Endothelial cell of hepatic sinusoid (primary cell): ENCODE measurements around the gene SRSF9.
"Not testable (repeated sequence)": the region's sequence is repeated elsewhere in the genome, so short reads cannot be mapped to it uniquely, and the experiment has no call there.

Experiments
- in situ Hi-C: cut with HindIII; loops from 2 replicates; pipeline ENCODE4 v1.10.0; 2017; ENCODE audit warnings: low sequenced_read_pairs

SRSF9 gene, protein sequence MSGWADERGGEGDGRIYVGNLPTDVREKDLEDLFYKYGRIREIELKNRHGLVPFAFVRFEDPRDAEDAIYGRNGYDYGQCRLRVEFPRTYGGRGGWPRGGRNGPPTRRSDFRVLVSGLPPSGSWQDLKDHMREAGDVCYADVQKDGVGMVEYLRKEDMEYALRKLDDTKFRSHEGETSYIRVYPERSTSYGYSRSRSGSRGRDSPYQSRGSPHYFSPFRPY

DNA sequence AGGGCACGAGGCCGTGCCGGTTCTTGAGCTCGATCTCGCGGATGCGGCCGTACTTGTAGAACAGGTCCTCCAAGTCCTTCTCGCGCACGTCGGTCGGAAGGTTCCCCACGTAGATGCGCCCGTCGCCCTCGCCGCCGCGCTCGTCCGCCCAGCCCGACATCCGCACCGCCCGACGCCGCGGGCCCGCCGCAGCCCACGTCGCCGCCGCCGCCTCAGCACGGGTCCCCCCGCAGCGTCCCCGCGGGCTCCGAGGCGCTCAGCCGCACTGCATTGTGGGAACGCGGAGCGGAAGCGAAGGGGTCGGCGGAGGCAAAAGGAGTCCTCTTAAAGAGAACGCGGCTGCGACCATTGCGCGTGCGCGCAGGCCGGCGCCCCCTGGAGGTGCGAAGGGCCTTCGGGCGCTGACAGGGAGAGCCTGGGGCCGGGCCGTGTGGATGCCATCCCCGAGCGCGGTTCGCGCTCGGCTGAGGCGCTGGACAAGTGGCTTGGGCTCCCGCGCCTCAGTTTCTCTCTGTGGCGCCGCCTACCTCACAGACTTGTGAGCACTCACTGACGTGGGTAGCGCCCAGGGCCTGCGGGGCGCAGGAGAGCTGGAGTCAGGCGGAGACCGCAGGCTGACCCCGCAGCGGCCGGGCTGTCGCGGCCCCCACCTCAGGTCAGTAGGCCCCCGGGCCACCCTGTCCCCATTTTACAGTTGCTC lies at the start of gene SRSF9:
Gene SRSF9, minus strand, starts transcription at position 299 of the 700 bp plus-strand sequence. Its CDS starts 139 bp downstream, at position 160.
- in situ Hi-C loops, result no loop called here

DNA sequence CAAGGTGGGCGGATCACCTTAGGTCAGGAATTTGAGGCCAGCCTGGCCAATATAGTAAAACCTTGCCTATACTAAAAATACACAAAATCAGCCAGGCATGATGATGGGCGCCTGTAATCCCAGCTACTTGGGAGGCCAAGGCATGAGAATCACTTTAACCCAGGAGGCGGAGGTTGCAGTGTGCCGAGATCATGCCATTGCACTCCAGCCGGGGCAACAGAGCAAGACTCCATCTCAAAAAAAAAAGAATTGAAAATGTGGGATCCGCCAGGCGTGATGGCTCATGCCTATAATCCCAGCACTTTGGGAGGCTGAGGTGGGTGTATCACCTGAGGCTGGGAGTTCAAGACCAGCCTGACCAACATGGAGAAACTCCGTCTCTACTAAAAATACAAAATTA lies 49.8 kb upstream of the SRSF9 start:
- in situ Hi-C loops, result not testable (repeated sequence)

DNA sequence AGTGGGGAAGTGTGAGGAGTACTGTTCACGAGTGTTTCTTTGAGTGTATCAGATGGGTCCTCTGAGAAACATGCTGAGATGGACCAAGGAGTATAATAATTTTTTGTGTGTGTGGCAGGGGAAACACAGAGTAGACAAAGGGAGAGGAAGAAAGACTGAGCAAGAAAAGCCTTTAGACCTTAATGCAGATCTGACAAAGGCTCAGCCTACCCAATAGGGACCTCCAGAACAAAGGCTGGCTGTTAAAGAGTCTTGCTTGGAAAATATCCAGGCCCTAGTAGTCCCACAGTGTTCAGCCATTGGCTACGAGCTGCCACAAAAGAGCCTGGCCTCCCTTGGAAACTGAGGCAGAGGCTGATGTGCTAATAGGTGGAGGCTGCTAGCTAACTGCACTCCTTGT lies 45.9 kb upstream of the SRSF9 start:
- in situ Hi-C loops, result no loop called here

DNA sequence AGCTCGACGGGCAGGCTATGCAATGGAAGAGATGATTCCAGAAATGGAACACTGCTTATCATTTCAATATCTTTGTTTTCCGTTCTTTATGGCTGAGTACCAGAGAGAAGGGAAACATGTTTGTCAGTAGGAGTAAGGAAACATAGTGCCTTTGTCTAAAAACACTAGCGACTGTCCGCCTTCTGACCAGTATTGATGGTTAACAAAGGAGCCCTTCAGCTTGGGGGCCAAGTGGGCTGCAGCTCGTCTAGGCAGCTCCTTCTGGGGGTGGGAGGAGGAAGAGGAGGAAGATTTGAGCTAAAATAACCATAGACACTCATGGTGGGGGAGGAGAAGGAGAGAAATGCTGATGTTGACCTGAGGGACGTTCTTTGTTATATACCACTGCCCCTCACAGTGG lies 44.5 kb upstream of the SRSF9 start:
- in situ Hi-C loops, result no loop called here

DNA sequence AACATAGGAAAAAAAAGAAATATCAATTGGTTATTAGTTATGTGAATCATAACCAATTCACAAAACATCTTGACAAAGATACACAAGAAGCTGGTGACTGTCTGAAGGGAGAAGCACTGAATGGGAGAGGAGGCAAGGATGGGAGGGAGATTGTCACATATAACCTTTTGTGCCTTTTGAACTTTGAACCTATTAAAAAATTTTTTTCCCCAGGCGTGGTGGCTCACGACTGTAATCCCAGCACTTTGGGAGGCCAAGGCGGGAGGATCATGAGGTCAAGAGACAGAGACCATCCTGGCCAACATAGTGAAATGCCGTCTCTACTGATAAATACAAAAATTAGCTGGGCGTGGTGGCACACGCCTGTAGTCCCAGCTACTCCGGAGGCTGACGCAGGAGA lies 39.0 kb upstream of the SRSF9 start:
- in situ Hi-C loops, result no loop called here

DNA sequence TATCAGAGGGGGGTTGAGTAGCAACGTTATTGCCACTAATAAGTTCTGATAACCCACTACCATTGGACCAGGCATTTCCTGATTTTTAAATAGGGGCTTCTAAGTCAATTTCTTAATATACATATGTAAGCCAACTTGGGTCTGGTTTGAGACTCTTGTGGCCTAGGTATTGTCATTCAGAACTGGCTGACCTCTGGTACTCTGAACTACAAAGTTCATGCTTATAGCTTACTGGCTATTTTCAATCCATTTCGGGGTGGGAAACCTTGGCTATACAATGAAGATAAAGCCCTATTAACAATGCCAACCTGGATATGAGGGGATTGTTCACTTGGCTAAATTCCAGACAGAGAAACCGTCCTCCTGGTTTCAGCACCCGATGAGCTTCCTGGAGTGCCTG lies 35.0 kb upstream of the SRSF9 start:
- in situ Hi-C loops, result no loop called here

DNA sequence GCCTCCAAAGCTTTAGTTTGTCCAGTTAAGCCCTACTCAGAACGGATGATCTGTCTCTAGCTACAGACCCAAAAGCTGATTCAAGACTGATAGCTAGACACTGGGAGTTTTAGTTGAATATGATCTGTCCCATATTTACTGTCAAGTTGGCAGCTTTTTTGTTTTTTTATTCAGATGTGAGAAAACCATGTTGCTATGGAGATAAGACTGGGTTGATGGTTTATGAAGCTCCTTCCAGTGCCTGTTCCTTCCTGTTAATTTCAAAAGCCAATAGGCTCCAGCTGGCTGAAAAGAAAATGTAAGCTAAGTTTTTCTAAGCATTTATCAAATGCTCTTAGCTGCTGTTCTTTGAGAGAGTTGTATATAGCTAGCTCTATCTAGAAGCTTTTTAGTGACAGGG lies 31.0 kb upstream of the SRSF9 start:
- in situ Hi-C loops, result no loop called here

DNA sequence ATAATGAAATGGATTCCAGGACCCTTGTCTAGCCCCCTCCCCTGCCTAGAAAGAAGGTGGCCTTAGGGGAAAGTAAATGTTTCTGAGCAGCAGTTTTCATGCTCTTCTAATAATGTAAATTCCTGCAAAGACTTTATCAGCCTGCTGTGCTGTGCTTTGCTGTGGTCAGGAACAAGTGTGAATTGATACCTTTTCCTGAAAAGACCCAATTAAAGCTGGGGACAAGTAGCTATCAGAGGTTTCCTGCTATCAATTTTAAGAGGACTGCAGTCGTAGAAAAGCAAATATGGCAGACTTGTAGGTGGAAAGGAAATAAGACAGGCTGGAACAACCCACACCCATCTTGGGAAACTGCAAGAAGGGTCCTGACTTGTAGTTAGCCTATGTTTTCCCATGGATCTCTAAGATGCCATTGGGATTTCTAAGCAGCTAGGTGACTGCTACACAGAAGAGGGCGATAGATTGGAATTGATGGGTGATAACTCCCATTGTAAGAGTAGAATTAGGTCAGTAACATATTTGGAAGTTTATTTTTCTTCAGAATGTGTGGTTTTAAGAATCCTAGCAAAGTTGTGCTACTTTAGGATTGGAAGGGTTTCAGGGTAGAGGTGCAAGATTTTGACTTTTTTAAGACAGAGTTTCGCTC lies 29.4 kb upstream of the SRSF9 start:
- in situ Hi-C loops, result loop anchor here (5.0 to 10.0 kb wide), 2 partner anchors 38 to 1466 kb away; no protein-coding TSS in a partner anchor

DNA sequence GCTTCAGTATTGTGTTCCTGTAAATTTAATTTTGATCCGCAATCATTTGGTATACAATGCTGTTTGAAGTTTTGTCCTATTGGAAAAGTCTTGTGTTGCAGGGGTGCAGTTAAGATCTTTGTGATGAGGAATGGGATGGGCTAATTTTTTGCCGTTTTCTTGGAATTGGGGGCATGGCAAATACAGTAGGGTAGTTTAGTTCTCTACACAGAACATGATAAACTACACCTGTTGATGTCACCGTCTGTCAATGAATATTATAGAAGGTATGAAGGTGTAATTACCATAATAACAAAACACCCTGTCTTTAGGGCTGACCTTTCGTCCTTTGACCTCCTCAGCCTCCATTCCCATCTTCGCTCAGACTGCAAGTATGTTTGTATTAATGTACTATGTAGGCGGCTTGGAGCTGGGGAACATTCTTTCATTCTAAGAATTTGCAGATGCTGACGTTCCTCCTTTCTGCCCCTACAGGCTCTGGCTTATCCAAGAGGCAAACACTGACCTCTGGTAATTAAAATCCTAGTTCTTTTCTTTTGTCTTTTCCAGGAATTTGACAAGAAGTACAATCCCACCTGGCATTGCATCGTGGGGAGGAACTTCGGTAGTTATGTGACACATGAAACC lies 28.1 kb upstream of the SRSF9 start:
- in situ Hi-C loops, result loop anchor here (5.0 to 10.0 kb wide), 2 partner anchors 40 to 1467 kb away; no protein-coding TSS in a partner anchor

DNA sequence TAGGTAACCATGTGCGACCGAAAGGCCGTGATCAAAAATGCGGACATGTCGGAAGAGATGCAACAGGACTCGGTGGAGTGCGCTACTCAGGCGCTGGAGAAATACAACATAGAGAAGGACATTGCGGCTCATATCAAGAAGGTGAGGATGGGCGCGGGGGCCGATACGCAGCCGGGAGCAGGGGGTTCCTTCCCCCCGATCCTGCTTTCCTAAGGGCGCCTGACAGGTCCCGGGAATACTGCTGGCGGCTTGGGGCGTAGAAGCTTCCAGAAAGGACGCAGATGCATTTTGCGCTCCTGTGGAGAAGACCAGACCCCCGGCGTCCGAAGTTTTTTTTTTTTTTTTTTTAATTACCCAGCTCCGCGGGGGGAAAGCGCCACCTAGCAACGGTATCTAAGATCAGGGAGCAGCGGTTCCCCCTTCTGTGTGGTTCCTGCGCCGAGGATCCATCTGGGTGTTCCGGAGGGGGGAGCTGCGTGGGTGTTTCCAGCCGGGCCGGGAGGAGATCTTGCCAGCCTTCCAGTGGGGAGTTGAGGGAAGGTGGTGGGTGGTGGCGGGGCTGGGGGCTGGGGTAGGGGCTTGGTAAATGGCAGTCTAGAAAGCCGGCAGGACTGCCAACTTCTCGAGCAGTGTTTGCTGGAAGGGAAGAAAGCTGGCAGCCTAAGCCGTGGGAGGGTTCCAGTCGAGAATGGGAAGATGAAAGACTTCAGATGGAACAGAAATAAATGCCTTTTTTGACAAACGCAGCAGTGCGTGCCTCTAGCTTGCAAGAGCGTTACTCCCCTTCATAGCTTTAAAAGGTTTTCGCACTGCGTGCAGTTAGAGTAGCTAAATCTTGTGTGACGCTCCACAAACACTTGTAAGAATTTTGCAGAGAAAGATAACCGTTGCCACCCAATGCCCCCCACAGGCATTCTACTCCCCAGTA lies 27.1 kb upstream of the SRSF9 start:
- in situ Hi-C loops, result loop anchor here (5.0 to 10.0 kb wide), 2 partner anchors 41 to 1468 kb away; no protein-coding TSS in a partner anchor

DNA sequence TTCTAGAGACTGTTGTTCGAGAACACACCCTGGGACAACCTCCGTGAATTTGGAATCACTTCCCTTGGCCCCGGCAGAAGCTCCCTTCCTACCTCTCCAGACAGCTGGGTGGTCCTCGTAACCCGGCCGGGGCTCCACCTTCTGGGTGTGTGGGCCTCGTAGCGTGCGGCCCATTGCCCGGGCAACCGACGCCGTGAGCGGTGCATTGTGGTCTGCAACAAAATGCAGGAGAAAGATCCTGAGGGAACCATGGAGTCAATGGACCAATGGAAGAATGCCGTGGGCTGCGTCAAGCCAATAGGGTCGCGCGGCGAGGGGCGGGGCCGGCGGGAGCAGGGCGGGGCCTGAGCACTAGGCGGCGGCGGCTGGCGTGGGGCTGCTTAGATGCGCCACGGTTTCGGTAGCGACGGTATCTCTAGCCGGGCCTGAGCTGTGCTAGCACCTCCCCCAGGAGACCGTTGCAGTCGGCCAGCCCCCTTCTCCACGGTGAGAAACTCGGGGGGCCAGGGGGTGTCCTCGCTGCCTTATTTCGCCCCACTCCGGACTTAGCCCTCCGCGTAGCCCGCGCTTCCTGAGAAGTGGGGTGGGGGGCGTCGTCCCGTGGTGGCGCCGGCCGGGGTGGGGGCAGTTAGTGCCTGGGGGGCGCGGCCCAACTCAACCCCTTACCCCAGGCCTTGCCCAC lies 26.3 kb upstream of the SRSF9 start, which contains the start of gene DYNLL1:
Gene DYNLL1, plus strand, starts transcription at position 383 of the 682 bp plus-strand sequence. CDS start 309 bp downstream, outside the sequence.
- in situ Hi-C loops, result loop anchor here (5.0 to 10.0 kb wide), 2 partner anchors 41 to 1469 kb away; no protein-coding TSS in a partner anchor

DNA sequence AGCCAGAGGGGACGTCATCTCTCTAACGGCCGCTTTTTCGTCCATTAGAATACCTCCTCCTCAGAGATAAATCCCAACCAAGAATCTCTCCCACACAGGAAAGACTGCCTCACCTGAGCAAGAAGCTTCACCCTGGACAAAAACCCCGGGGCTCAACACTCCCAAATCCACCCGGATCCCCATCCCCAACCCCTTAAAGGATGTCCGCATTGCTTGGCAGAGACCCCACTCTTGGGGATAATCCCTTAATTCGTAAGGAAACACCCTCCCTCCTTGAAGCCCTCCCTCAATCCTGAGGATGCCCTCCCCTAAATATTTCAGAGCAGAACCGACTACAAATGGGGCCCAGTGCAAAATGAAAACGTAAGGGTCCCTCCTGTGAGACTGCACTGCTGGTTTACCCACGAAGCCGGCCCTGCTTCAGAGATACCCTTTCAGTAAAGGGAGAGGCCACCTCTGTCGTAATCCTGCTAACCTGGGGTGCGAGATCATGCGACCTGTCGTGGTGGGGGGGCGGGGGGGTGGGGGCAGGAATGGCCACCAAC lies 25.7 kb upstream of the SRSF9 start:
- in situ Hi-C loops, result loop anchor here (5.0 to 10.0 kb wide), 2 partner anchors 42 to 1470 kb away; no protein-coding TSS in a partner anchor

DNA sequence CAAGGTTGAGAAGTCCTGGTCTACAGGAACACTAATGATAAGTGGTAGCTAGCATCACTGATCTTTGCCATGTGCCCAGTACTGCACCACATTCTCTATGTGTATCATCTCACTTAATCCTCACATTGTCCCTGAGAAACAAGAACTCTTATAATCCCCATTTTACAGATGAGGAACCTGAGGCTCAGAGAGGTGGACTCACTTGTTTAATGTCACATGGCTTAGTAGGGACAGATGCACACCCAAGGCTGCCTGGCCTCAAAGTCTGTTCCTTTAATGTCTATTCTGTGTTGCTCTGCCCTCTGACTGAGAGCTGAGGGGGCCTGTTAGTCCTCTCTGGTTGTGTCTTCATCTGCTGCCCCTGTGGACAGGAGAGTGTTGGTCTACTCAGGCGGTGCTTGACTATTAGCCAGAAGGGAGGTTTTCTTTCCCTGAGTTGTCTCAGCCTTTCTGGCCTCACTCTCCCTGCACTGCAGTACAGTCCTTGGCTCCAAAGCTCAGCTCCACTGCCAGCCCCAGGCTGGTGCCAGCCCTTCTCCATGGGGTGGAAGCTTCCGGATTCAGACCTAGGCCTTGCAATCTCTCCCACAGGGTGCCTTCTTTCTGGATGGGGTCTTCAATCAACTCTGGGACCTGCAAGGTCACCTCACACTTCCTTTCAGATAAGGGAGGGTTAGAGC lies 21.4 kb upstream of the SRSF9 start:
- in situ Hi-C loops, result loop anchor here (5.0 to 10.0 kb wide), 2 partner anchors 91 to 1474 kb away; partner anchors contain the start of gene POP5

DNA sequence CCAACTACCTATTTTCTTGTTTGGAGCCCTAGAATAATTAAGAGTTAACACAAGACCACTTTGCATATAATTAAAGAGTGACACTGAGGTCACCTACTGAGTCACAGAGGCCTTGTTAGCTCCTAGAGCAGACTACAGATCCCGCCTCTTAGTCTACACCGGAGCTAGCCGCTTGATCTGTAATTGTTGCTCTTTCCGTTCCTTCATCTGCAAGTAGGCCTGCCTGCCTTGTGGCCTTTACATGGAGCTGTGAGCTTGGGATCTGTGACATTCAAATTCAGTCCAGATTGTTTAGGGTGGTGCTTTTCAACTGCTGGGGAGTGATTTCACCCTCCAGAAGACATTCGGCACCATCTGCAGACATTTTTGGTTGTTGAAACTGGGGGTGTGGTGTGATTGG lies 20.8 kb upstream of the SRSF9 start:
- in situ Hi-C loops, result loop anchor here (5.0 to 10.0 kb wide), 2 partner anchors 92 to 1474 kb away; partner anchors contain the start of gene POP5

DNA sequence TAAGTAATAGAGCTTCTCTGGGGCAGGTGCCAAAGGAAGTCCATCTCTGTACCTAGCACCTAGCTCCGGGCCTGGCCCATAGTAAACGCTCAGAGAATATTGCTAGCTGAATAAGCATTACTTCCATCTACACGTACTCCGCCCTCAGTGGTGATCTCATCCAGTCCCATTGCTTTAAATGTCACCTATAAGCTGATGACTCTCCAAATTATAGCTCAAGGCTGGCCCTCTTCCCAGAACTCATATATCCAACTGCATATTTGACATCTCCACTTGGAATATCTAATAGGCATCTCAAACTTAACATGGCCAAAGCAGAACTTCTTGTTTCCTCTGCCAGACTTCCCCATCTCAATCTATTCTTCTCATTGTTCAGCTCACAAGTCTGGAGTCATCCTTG lies 19.5 kb upstream of the SRSF9 start:
- in situ Hi-C loops, result no loop called here

DNA sequence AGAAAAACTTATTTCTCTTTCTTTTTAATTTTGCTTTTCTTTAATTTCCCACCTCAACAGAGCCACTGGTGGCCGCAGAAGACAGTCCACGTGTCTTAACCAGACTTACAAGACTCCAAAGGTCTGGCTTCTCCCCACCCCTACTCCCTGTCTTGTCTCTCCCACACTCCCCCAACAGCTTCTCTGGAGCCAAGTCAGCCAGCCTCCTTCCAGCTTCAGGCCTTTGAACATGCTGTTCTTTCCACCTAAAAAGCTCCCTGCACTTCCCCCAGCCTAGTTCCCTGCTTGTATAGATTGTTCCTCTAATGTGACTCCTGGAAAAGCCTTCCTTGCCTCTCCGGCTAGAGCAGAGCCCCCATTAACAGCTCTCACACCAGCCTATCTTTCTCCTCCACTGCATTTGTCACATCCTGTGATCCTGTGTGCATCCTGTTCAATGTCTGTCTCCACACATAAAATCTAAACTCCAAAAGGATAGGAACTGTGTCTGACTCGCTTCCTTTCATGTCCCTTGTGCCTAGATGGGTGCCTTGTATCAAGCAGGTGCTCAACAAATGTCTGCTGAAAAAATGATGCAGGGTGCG lies 18.6 kb upstream of the SRSF9 start:
- in situ Hi-C loops, result no loop called here

DNA sequence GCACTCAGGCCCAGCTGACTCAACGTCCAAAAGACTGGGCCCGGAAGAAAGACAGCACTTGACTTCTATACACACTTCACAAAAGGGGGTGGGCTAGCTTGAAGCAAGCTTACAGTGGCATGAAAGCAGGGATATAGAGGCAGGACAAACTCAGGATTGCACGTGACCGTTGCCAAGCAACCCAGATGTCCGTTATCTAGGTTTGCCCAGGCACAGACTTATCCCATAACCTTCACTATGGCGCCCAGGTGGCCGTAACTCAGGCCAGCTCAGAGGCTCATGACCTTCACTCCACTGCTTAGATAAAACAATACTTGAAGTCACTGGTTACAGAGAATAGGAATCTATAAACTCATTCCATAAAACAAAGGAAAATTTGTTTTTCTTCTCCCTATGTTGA lies 18.0 kb upstream of the SRSF9 start:
- in situ Hi-C loops, result not testable (repeated sequence)
